ENCODE results near the gene FAM186B.
A peak's percentile ranks its signal among the peaks of the same experiment; 100 is the strongest.

Gene FAM186B

DNA sequence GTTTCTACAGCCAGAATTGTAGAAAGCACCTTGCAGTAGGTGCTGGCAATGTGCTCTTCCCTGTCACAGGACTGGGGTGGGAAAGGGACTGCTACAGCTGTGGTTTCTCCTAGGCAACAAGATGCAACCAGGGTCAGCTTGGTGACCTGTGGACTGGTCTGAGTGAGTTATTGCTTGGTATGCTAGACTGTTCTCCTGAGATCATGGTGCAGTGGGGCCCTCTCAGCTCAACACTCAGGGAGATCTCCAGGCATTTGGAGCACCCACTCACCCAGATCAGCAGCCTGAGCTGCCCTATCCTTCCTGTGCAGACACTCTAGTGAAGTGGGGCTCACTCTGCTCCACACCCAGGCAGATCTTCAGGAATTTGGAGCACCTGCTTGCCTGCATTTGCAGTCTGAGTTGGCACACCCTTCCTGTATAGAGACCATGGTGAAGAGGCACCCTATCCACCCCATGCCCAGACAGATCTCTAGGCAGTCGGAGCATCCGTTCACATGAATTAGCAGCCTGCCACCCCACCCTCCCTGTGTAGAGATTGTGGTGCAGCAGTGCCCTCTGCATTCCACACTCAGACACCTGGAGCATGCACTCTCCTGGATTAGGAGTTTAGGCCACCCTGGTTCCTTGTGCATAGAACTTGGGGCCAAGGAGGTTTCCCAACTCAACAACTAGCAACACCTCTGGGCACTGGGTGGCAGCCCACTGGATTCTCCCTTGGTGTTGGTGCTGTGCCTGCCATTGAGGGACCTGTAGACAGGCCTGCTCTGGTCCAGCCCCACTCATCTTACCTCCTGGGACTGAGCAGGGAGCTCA lies 3.8 kb upstream of the FAM186B start:
- no peak for DNase-seq (ENCODE audit: low read depth)

GRCh38 chr12:49604856-49605255 lies 583 bp downstream of the FAM186B start:
- no peak for DNase-seq (ENCODE audit: low read depth)

- DNase-seq (ENCODE audit: low read depth): no peak
Observed at GRCh38 chr12:49603721-49604120, 1.7 kb downstream of the FAM186B start.

GRCh38 chr12:49599961-49600360 lies 5.5 kb downstream of the FAM186B start:
- DNase-seq (ENCODE audit: low read depth): no peak

- no peak for DNase-seq (ENCODE audit: low read depth)
Observed at GRCh38 chr12:49598527-49598926, 6.9 kb downstream of the FAM186B start.

DNA sequence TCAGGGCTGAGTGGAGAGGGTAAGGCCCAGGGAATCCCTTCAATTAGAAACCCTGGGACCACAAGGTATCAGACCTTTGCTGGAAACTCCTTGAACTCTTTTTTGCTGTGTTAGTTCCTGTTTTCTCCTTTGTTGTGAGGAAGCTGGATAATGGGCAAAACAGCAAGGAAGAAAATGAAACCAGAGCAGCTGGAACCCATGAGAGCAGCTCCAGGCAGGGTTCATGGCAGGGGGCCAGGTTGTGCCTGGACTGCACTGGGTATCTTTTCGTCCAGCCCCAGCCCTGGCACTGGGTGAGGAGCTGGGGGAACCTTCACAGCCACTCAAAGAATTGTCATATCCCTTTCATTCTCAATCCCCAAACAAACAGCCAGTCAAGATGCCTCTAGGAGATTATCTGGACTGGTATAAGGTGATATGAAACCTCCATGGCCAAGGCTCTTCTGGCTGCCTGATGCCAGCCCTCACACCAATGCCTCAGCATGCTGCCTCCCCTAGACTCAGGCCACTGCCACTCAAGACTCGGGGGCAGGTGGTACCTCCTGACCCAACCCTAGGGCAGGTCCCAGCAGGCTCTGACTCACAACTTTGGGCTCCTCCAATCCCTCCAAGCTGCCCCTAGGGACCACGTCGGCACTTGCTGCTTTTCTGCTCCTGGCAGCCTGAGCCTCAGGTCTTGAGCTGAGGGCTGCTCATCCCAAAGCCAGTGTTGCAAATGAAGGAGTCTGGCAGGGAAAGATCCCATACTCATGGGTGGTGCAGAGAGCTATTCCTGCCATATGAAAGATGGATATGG lies 16.5 kb downstream of the FAM186B start:
- DNase-seq (ENCODE audit: low read depth): no peak

DNA sequence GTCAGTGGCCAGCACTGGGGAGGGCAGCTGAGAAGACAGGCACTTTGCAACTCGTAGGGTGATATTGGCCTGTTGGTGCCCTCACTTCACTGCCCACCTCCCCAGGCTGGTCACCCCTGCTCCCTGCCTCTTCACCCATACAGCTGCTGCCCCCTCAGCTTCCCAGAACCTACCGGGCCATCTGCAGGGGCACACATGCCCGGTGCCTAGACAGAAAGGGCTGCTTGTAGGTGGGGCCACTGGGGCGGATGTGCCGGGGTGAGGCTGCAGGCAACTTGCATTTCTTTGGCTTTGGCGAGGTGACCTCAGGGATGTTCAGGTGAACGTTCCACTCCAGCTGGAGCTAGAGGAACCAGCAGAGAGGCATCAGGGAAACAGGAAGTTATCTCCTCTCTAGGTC lies 17.2 kb downstream of the FAM186B start:
- no peak for DNase-seq (ENCODE audit: low read depth)

- no peak for DNase-seq (ENCODE audit: low read depth)
Observed at GRCh38 chr12:49587174-49587908, 18.1 kb downstream of the FAM186B start.

DNA sequence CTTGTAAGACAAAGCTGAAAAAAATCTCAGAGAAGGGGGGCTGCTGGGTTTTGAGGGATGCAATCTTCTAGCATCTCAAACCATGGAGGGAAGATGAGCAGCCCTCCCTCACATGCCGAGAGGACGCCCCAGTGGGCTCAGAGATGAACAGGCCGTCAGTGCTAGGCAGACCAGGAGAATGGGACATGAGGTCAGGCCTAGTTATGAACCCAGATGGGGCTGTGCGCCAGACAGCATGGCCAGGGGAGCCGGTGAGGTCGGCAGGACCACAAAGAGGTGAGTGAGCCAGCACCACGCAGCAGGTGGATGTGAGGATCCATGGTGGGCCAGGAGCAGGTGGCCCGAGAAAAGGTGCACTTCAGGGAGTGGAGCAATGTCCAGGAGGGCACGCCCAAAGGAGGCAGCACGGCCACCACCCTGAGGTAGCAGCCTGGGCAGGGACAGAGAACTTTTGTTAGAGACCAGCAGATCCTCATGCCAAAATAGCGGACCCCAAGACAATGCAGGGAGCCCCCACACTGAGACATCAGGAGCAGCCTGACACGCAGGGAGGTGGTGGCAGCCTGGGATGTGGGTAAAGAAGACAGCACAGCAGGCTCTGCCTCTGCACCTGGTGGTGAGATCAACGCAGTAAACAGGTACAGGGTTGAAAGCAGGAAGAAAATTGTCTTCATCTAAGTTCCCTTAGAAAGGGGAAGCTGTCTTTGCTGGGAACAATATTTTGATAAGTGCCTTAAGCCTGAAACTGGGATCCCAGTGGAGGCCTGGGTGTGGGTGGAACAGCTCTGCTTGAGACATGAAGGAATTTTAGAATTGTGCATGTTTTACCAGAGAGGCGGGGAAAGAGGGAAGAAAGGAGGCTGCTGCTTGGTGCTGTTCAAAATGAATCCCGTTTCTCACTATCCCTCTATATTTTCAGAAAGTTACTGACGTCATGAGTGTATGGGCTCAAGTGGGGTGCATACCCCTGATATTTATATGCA lies 19.7 kb downstream of the FAM186B start:
- no peak for DNase-seq (ENCODE audit: low read depth)

DNA sequence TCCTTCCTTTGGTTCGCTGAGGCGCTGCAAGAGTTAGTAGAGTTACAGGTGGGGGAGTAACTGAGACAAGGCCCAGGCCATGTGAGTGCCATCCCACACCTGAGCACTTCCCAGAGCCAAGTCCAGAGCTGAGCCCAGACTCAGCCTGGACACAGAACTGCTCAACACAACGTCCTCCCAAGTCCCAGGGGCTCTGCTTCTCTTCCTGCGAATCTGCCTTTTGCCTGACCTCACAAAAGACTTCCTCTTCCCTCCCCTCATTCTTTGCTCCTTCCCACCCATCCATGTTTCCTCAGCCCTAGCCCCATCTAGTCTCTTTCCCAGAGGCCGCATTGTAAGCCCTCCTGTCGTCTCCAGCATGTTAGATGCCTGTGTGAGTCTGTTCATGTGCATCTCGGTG lies 20.8 kb downstream of the FAM186B start:
- no peak for DNase-seq (ENCODE audit: low read depth)

GRCh38 chr12:49583366-49584094 lies 21.9 kb downstream of the FAM186B start:
- DNase-seq (ENCODE audit: low read depth): no peak

- DNase-seq (ENCODE audit: low read depth): no peak
Observed at GRCh38 chr12:49582850-49583249, 22.6 kb downstream of the FAM186B start.

- DNase-seq (ENCODE audit: low read depth): no peak
Observed at GRCh38 chr12:49582201-49582600, 23.2 kb downstream of the FAM186B start.

DNA sequence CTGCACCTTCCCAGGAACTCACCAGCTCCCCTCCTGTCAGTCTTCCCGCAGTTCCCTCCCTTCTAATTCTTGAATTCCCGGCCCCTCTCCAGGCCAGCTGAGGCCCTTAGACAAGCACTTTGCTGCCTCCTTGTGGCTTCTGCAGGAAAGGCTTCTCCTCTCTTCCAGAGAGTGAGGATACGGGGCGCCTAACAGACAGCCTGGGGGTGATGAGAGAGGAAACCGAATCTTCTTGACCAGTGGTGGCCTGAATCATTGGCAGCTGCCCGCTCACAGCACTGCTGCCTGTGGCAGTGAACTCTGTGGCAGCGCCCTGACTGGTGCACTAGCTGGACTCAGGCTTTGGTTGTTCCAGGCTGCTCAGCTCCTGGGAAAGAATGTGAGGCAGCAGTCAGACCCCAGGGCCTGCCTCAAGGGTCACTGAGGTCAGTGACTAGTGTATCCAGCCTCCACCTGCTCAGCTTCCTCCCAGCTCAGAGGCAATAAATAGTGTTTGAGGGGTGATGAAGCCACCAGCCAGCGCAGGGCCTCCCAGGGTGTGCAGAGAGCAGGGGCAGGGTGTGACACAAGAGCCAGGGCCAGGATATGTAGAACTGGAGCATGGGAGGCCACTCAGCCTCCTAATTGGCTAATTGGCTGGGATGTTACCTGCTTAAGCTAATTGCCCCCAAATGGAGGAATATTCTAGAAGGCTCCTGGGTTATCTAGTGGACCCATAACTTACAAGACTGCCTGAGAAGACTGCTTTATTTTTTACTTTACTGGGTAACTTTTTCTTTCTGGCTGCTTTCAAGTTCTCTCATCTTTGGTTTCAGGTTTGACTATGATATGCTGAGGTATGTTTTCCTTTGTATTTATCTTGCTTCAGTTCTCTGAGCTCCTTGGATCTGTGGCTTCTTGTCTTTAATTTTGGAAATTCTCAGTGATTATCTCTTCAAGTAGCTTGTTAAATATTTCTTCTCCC lies 24.6 kb downstream of the FAM186B start:
- peak; percentile 44 for DNase-seq (ENCODE audit: low read depth)

- DNase-seq (ENCODE audit: low read depth): no peak
Observed at GRCh38 chr12:49578471-49579112, 26.8 kb downstream of the FAM186B start.

DNA sequence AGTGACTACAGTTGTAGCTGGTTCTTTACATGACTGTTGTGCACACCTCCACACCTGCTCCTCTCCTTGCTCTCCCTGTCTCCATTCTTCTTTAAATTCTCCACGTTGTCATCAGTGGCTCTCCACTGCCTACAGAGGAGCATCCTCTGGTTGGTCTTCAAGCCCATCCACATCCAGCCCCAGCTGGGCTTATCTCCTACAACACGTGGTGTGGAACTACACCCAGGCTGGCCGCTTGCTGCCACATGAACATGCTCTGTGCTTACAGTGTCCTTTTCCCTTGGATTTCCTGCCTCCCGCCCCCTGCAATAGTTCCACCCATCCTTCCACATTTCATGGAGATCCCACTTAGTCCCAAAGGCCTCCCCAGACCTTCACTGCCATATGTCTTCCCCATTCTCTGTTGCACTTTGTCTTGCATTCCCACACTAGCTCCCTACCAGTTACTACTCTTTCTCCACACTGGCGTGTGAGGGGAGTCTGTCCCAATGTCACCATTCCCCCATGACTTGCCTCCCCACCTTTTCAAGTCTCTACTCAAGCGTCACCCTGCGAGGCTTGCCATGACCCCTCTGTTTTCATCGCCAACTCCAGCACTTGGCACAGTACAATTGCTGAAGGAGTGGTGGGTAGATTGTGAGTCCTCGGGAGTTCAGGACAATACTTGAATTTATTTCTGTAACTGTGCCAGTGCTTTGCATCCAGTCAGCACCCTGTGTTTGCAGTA lies 27.7 kb downstream of the FAM186B start:
- DNase-seq (ENCODE audit: low read depth): no peak

- no peak for DNase-seq (ENCODE audit: low read depth)
Observed at GRCh38 chr12:49568442-49569162, 36.8 kb downstream of the FAM186B start.
